ENCODE results near the gene TXNDC5.

Gene TXNDC5

GRCh38 chr6:7919871-7920270, 9.3 kb upstream of the TXNDC5 start (continued):
- peak; percentile 88 for TF ChIP-seq ZFHX2 (tag by site-specific recombination; conservative IDR thresholded peaks at IDR 0.05)
- TF ChIP-seq KLF17 (tag by site-specific recombination; IDR thresholded peaks at IDR 0.05): peak; percentile 68

GRCh38 chr6:7918403-7918802, 7.8 kb upstream of the TXNDC5 start:
- Histone ChIP-seq H3K4me3 (ENCODE audit: low read depth, low read length) (no peak overlapping the region), H3K9me3 (ENCODE audit: control insufficient read depth, insufficient read depth, low read depth, low read length) (no peaks in the 10 kb centered on the region), H3K36me3 (ENCODE audit: control insufficient read depth in 2 of 2, insufficient read depth in 1 of 2, low read length in 2 of 2) (no peaks in the 10 kb centered on the region), H3K27ac (ENCODE audit: extremely low read depth, low read depth, low read length) (no peak overlapping the region), H3K4me1 (ENCODE audit: control insufficient read depth, insufficient read depth, low read length) (no peaks in the 10 kb centered on the region)
- ChIA-PET POLR2A (interaction anchor here (0.7 to 2.0 kb wide), 2 partner anchors 57 to 370 kb away, joined by 4 to 9 read pairs; no protein-coding TSS in a partner anchor), CTCF (interaction anchor here (1.1 to 1.6 kb wide), 2 partner anchors 11 to 88 kb away, joined by 3 read pairs; no protein-coding TSS in a partner anchor)
- TF ChIP-seq ZNF785 (tag by site-specific recombination; IDR thresholded peaks at IDR 0.05) (no peak), ZNF776 (tag by site-specific recombination; IDR thresholded peaks at IDR 0.05; ENCODE audit: borderline replicate concordance) (no peak), ZNF362 (tag by site-specific recombination; IDR thresholded peaks at IDR 0.05) (no peak), ZEB2 (tag by site-specific recombination; IDR thresholded peaks at IDR 0.05) (no peak), ZNF335 (tag by site-specific recombination; conservative IDR thresholded peaks at IDR 0.05) (no peak), PRDM4 (tag by site-specific recombination; IDR thresholded peaks at IDR 0.05) (no peak), GLI2 (tag by site-specific recombination; IDR thresholded peaks at IDR 0.05; ENCODE audit: borderline replicate concordance, low read depth) (no peak), ZNF626 (tag by site-specific recombination; IDR thresholded peaks at IDR 0.05) (no peak), ZSCAN23 (tag by site-specific recombination; IDR thresholded peaks at IDR 0.05) (no peak), ZNF529 (tag by site-specific recombination; IDR thresholded peaks at IDR 0.05; ENCODE audit: insufficient replicate concordance) (no peak)

- H3K36me3 ChIP-seq (ENCODE audit: control insufficient read depth in 2 of 2, insufficient read depth in 1 of 2, low read length in 2 of 2): no peaks in the 10 kb centered on the region
- H3K4me3 ChIP-seq (ENCODE audit: low read depth, low read length): no peak overlapping the region
- ChIA-PET POLR2A (no interaction called here), CTCF (interaction anchor here (1.1 to 1.6 kb wide), 2 partner anchors 10 to 88 kb away, joined by 3 read pairs; no protein-coding TSS in a partner anchor)
- no peaks in the 10 kb centered on the region for H3K4me1 ChIP-seq (ENCODE audit: control insufficient read depth, insufficient read depth, low read length)
- H3K9me3 ChIP-seq (ENCODE audit: control insufficient read depth, insufficient read depth, low read depth, low read length): no peaks in the 10 kb centered on the region
- TF ChIP-seq ZBTB1 (tag by site-specific recombination; IDR thresholded peaks at IDR 0.05): no peak
- no peak for TF ChIP-seq MZF1 (tag by site-specific recombination; IDR thresholded peaks at IDR 0.05; ENCODE audit: borderline replicate concordance)
- no peak for TF ChIP-seq ZNF664 (tag by site-specific recombination; IDR thresholded peaks at IDR 0.05)
- no peak for TF ChIP-seq TSHZ1 (tag by site-specific recombination; IDR thresholded peaks at IDR 0.05; ENCODE audit: borderline replicate concordance)
- no peak for TF ChIP-seq ZNF354C (tag by site-specific recombination; IDR thresholded peaks at IDR 0.05; ENCODE audit: borderline replicate concordance, low read depth)
- TF ChIP-seq IKZF3 (tag by site-specific recombination; IDR thresholded peaks at IDR 0.05): no peak
- TF ChIP-seq KLF1 (tag by site-specific recombination; IDR thresholded peaks at IDR 0.05): no peak
- no peak for TF ChIP-seq ELK4 (IDR thresholded peaks at IDR 0.05; ENCODE audit: borderline replicate concordance, low read depth, low read length)
- TF ChIP-seq ZNF549 (tag by site-specific recombination; IDR thresholded peaks at IDR 0.05): no peak
- no peak for TF ChIP-seq ZNF76 (tag by site-specific recombination; IDR thresholded peaks at IDR 0.05; ENCODE audit: borderline replicate concordance, low read depth)
- no peak overlapping the region for H3K27ac ChIP-seq (ENCODE audit: extremely low read depth, low read depth, low read length)
Observed at GRCh38 chr6:7917729-7918128, 7.1 kb upstream of the TXNDC5 start.

All from HEK293 (cell line).